Measurements from ENCODE around the gene TMEM147.

Gene TMEM147

GRCh38 chr19:35565016-35565856 lies 19.8 kb downstream of the TMEM147 start:
- Histone ChIP-seq H3K36me3 (ENCODE audit: control insufficient read depth in 2 of 2, insufficient read depth in 2 of 2, low read length in 2 of 2) (no peaks in the 10 kb centered on the region), H3K9me3 (ENCODE audit: control insufficient read depth in 2 of 2, low read length in 2 of 2) (no peaks in the 10 kb centered on the region), H3K4me1 (ENCODE audit: control insufficient read depth, insufficient read depth, low read length) (no peaks in the 10 kb centered on the region), H3K27ac (ENCODE audit: low read length) (no peak overlapping the region), H3K9ac (ENCODE audit: low read length in 2 of 2) (no peak overlapping the region), H3K4me3 (ENCODE audit: low read length in 2 of 2) (no peak overlapping the region), H3K27me3 (ENCODE audit: control insufficient read depth in 1 of 2, insufficient read depth in 2 of 2, low read length in 2 of 2) (peaks cover 7 to 13% of the 10 kb centered on the region in 2 donors)

DNA sequence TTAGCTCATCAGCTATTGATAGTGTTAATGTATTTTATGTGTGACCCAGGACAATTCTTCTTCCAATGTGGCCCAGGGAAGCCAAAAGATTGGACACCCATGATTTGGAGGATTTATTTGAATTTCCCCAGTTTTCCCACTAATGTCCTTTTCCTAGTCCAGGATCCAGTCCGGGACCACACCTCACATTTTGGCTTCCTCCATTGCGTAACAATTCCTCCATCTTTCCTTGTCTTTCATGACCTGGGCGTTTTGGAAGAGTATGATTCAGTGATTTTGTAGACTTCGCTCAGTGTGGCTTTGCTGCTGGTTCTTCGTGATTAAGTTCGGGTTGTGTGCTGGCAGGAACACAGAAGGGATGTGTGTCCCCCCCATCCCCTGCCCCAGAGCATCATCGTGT lies 21.3 kb downstream of the TMEM147 start:
- no peak overlapping the region for H3K27ac ChIP-seq (ENCODE audit: low read length)
- H3K9ac ChIP-seq (ENCODE audit: low read length in 2 of 2) = no peak overlapping the region
- no peaks in the 10 kb centered on the region for H3K4me1 ChIP-seq (ENCODE audit: control insufficient read depth, insufficient read depth, low read length)
- no peaks in the 10 kb centered on the region for H3K9me3 ChIP-seq (ENCODE audit: control insufficient read depth in 2 of 2, low read length in 2 of 2)
- H3K27me3 ChIP-seq (ENCODE audit: control insufficient read depth in 1 of 2, insufficient read depth in 2 of 2, low read length in 2 of 2) = peaks cover 4 to 12% of the 10 kb centered on the region in 2 donors
- H3K36me3 ChIP-seq (ENCODE audit: control insufficient read depth in 2 of 2, insufficient read depth in 2 of 2, low read length in 2 of 2) = no peaks in the 10 kb centered on the region
- H3K4me3 ChIP-seq (ENCODE audit: low read length in 2 of 2) = no peak overlapping the region

- no peaks in the 10 kb centered on the region for H3K4me1 ChIP-seq (ENCODE audit: control insufficient read depth, insufficient read depth, low read length)
- peaks cover 0 to 2% of the 10 kb centered on the region in 2 donors for H3K9me3 ChIP-seq (ENCODE audit: control insufficient read depth in 2 of 2, low read length in 2 of 2)
- H3K4me3 ChIP-seq (ENCODE audit: low read length in 2 of 2) = no peak overlapping the region
- H3K36me3 ChIP-seq (ENCODE audit: control insufficient read depth in 2 of 2, insufficient read depth in 2 of 2, low read length in 2 of 2) = no peaks in the 10 kb centered on the region
- no peak overlapping the region for H3K27ac ChIP-seq (ENCODE audit: low read length)
- H3K9ac ChIP-seq (ENCODE audit: low read length in 2 of 2) = no peak overlapping the region
- H3K27me3 ChIP-seq (ENCODE audit: control insufficient read depth in 1 of 2, insufficient read depth in 2 of 2, low read length in 2 of 2) = peaks cover 0 to 9% of the 10 kb centered on the region in 2 donors
These were observed 23.9 kb downstream of the TMEM147 start for GRCh38 chr19:35569281-35569781.

DNA sequence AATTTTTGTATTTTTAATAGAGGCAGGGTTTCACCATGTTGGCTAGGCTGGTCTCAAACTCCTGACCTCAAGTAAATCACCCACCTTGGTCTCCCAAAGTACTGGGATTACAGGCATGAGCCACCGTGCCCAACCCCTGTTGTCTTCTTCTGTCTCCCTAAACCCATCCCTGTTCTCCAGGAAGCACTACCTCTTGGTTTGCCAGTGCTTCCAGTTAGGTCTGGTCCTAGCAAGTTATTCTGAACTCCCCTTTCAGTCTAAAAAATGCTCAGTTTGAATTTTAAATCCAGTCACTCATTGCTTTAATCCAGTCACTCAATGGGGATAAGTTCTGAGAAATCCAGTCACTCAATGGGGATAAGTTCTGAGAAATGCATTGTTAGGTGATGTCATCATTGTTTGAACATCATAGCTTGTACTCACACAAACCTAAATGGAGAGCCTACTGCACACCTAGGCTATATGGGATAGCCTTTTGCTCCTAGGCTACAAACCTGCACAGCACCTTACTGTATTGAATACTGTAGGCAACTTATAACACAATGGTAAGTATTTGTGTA lies 26.1 kb downstream of the TMEM147 start:
- Histone ChIP-seq H3K27me3 (ENCODE audit: control insufficient read depth in 1 of 2, insufficient read depth in 2 of 2, low read length in 2 of 2) (peaks cover 0 to 4% of the 10 kb centered on the region in 2 donors), H3K9ac (ENCODE audit: low read length in 2 of 2) (no peak overlapping the region), H3K36me3 (ENCODE audit: control insufficient read depth in 2 of 2, insufficient read depth in 2 of 2, low read length in 2 of 2) (no peaks in the 10 kb centered on the region), H3K27ac (ENCODE audit: low read length) (no peak overlapping the region), H3K4me1 (ENCODE audit: control insufficient read depth, insufficient read depth, low read length) (no peaks in the 10 kb centered on the region), H3K4me3 (ENCODE audit: low read length in 2 of 2) (no peak overlapping the region), H3K9me3 (ENCODE audit: control insufficient read depth in 2 of 2, low read length in 2 of 2) (peaks cover 9 to 10% of the 10 kb centered on the region in 2 donors)

- Histone ChIP-seq H3K4me1 (ENCODE audit: control insufficient read depth, insufficient read depth, low read length) (no peaks in the 10 kb centered on the region), H3K9ac (ENCODE audit: low read length in 2 of 2) (no peak overlapping the region), H3K36me3 (ENCODE audit: control insufficient read depth in 2 of 2, insufficient read depth in 2 of 2, low read length in 2 of 2) (no peaks in the 10 kb centered on the region), H3K9me3 (ENCODE audit: control insufficient read depth in 2 of 2, low read length in 2 of 2) (peaks cover 13 to 16% of the 10 kb centered on the region in 2 donors), H3K27ac (ENCODE audit: low read length) (no peak overlapping the region), H3K27me3 (ENCODE audit: control insufficient read depth in 1 of 2, insufficient read depth in 2 of 2, low read length in 2 of 2) (peaks cover 0 to 4% of the 10 kb centered on the region in 2 donors), H3K4me3 (ENCODE audit: low read length in 2 of 2) (no peak overlapping the region)
These were observed 32.5 kb downstream of the TMEM147 start for GRCh38 chr19:35577918-35578317.

DNA sequence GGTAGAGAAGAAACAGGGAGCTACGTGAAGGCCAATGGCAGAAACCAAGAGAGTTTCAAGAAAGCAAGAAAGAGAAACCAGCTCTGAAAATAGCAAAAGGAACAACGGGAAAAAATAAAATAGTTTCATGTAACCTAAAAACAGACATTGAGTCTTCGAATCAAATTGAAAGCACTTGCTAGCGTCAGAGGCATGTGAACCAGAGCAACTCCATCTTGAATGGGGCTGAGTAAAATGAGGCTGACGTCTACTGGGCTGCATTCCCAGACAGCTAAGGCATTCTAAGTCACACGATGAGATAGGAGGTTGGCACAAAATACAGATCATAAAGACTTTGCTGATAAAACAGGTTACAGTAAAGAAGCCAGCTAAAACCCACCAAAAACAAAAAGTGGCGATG lies 33.3 kb downstream of the TMEM147 start:
- no peaks in the 10 kb centered on the region for H3K4me1 ChIP-seq (ENCODE audit: control insufficient read depth, insufficient read depth, low read length)
- peaks cover 13 to 16% of the 10 kb centered on the region in 2 donors for H3K9me3 ChIP-seq (ENCODE audit: control insufficient read depth in 2 of 2, low read length in 2 of 2)
- no peak overlapping the region for H3K4me3 ChIP-seq (ENCODE audit: low read length in 2 of 2)
- no peak overlapping the region for H3K9ac ChIP-seq (ENCODE audit: low read length in 2 of 2)
- peaks cover 0 to 4% of the 10 kb centered on the region in 2 donors for H3K27me3 ChIP-seq (ENCODE audit: control insufficient read depth in 1 of 2, insufficient read depth in 2 of 2, low read length in 2 of 2)
- no peak overlapping the region for H3K27ac ChIP-seq (ENCODE audit: low read length)
- no peaks in the 10 kb centered on the region for H3K36me3 ChIP-seq (ENCODE audit: control insufficient read depth in 2 of 2, insufficient read depth in 2 of 2, low read length in 2 of 2)

- no peak overlapping the region for H3K4me3 ChIP-seq (ENCODE audit: low read length in 2 of 2)
- H3K9ac ChIP-seq (ENCODE audit: low read length in 2 of 2) = no peak overlapping the region
- H3K27ac ChIP-seq (ENCODE audit: low read length) = no peak overlapping the region
- H3K36me3 ChIP-seq (ENCODE audit: control insufficient read depth in 2 of 2, insufficient read depth in 2 of 2, low read length in 2 of 2) = no peaks in the 10 kb centered on the region
- no peaks in the 10 kb centered on the region for H3K9me3 ChIP-seq (ENCODE audit: control insufficient read depth in 2 of 2, low read length in 2 of 2)
- peaks cover 4 to 9% of the 10 kb centered on the region in 2 donors for H3K27me3 ChIP-seq (ENCODE audit: control insufficient read depth in 1 of 2, insufficient read depth in 2 of 2, low read length in 2 of 2)
- no peaks in the 10 kb centered on the region for H3K4me1 ChIP-seq (ENCODE audit: control insufficient read depth, insufficient read depth, low read length)
These were observed 37.3 kb downstream of the TMEM147 start for GRCh38 chr19:35582760-35583159.

DNA sequence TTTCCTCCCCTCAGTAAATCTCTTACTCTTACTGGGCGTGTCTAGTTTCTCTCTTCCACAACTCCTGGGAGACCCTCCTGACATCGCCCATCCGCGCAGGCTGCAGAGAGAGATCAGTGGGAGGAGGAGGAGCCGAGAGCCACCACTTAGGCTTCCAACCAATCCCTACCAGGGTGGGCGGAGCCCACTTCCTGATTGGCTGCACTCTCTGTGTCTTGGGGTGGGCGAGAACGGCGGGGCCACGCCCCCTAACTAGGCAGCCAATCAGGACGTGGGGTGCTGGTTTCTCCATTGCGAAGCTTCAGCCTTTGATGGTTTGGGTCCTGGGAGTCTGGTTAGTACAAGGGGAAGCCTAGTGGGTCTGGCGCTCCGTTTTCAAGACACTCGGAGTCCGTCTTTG lies 40.4 kb downstream of the TMEM147 start, which contains the start of gene PMIS2:
Gene PMIS2, plus strand, starts transcription at position 326 of the 400 bp plus-strand sequence. CDS start 87 bp downstream, outside the sequence.
- peaks cover 6 to 12% of the 10 kb centered on the region in 2 donors for H3K27me3 ChIP-seq (ENCODE audit: control insufficient read depth in 1 of 2, insufficient read depth in 2 of 2, low read length in 2 of 2)
- no peak within 1 kb of the TSS for H3K27ac ChIP-seq (ENCODE audit: low read length)
- H3K36me3 ChIP-seq (ENCODE audit: control insufficient read depth in 2 of 2, insufficient read depth in 2 of 2, low read length in 2 of 2) = no peaks in the 10 kb centered on the region
- H3K4me3 ChIP-seq (ENCODE audit: low read length in 2 of 2) = no peak within 1 kb of the TSS
- no peaks in the 10 kb centered on the region for H3K9me3 ChIP-seq (ENCODE audit: control insufficient read depth in 2 of 2, low read length in 2 of 2)
- no peaks in the 10 kb centered on the region for H3K4me1 ChIP-seq (ENCODE audit: control insufficient read depth, insufficient read depth, low read length)
- no peak within 1 kb of the TSS for H3K9ac ChIP-seq (ENCODE audit: low read length in 2 of 2)

DNA sequence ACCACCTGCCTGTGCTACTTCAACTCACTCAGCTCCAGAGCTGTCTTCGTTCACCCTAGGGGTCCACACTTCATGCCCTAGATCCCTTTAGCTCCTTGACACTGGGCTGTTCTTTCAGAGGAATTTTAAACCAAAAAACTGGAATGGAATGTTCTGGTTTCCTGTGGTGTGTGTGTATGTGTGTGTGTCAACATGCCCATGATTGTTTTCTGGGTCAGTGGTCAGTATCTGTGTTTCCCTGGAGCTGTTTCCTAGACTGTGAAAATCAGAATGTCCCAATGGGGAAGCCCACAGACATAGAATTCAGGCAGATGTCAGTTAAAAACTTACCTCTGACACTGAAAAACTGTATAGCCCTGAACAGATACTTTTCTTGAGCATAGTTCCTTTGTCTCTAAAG lies 41.9 kb downstream of the TMEM147 start:
- H3K4me1 ChIP-seq (ENCODE audit: control insufficient read depth, insufficient read depth, low read length) = no peaks in the 10 kb centered on the region
- H3K9ac ChIP-seq (ENCODE audit: low read length in 2 of 2) = no peak overlapping the region
- H3K27ac ChIP-seq (ENCODE audit: low read length) = no peak overlapping the region
- no peak overlapping the region for H3K4me3 ChIP-seq (ENCODE audit: low read length in 2 of 2)
- peaks cover 6 to 12% of the 10 kb centered on the region in 2 donors for H3K27me3 ChIP-seq (ENCODE audit: control insufficient read depth in 1 of 2, insufficient read depth in 2 of 2, low read length in 2 of 2)
- no peaks in the 10 kb centered on the region for H3K36me3 ChIP-seq (ENCODE audit: control insufficient read depth in 2 of 2, insufficient read depth in 2 of 2, low read length in 2 of 2)
- H3K9me3 ChIP-seq (ENCODE audit: control insufficient read depth in 2 of 2, low read length in 2 of 2) = no peaks in the 10 kb centered on the region

DNA sequence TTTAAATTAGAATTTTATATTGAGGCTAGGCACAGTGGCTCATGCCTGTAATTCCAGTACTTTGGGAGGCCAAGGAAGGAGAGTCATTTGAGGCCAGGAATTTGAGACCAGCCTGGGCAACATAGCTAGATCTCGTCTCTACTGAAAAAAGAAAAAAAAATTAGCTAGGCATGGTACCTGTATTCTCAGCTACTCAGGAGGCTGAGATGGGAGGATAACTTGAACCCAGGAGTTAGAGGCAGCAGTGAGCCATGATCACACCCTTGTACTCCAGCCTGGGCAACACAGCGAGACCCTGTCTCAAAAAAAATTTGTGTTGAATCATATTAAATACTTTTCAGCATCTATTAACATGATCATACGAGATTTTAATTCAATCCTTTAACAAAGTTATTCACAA lies 45.4 kb downstream of the TMEM147 start:
- H3K27me3 ChIP-seq (ENCODE audit: control insufficient read depth in 1 of 2, insufficient read depth in 2 of 2, low read length in 2 of 2) = peaks cover 5 to 6% of the 10 kb centered on the region in 2 donors
- H3K4me3 ChIP-seq (ENCODE audit: low read length in 2 of 2) = no peak overlapping the region
- no peaks in the 10 kb centered on the region for H3K36me3 ChIP-seq (ENCODE audit: control insufficient read depth in 2 of 2, insufficient read depth in 2 of 2, low read length in 2 of 2)
- H3K4me1 ChIP-seq (ENCODE audit: control insufficient read depth, insufficient read depth, low read length) = no peaks in the 10 kb centered on the region
- H3K9ac ChIP-seq (ENCODE audit: low read length in 2 of 2) = no peak overlapping the region
- no peaks in the 10 kb centered on the region for H3K9me3 ChIP-seq (ENCODE audit: control insufficient read depth in 2 of 2, low read length in 2 of 2)
- no peak overlapping the region for H3K27ac ChIP-seq (ENCODE audit: low read length)

DNA sequence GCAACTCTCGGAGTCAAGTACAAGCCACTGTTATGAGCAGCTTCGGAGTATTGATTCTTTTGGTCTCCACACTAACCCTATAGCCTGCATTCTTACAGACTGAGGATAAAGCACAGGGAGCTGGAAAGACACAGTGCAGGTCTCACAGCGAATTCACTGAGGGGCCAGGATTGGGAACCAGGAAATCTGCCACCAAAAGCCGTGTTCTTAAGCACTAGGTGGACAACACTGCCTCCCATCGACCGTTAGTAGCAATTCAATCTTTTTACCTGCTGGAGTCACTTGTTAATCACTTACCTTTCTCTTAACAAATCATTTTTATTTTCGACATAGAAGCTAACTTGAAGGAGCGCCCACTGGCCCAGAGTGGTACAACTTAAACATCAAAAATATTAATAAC lies 46.8 kb downstream of the TMEM147 start:
- no peak overlapping the region for H3K9ac ChIP-seq (ENCODE audit: low read length in 2 of 2)
- no peak overlapping the region for H3K27ac ChIP-seq (ENCODE audit: low read length)
- H3K4me1 ChIP-seq (ENCODE audit: control insufficient read depth, insufficient read depth, low read length) = no peaks in the 10 kb centered on the region
- H3K4me3 ChIP-seq (ENCODE audit: low read length in 2 of 2) = no peak overlapping the region
- peaks cover 2 to 5% of the 10 kb centered on the region in 2 donors for H3K27me3 ChIP-seq (ENCODE audit: control insufficient read depth in 1 of 2, insufficient read depth in 2 of 2, low read length in 2 of 2)
- H3K36me3 ChIP-seq (ENCODE audit: control insufficient read depth in 2 of 2, insufficient read depth in 2 of 2, low read length in 2 of 2) = no peaks in the 10 kb centered on the region
- H3K9me3 ChIP-seq (ENCODE audit: control insufficient read depth in 2 of 2, low read length in 2 of 2) = no peaks in the 10 kb centered on the region

Measured in stomach smooth muscle (tissue), 2 donors.